Mesodermal cell (in vitro differentiated cells): ENCODE data around the gene KIF16B.

ENCODE experiments used
- H3K27ac ChIP-seq: 2 replicates; pipeline ENCODE4 v1.7.0; 2013; ENCODE audit warnings: mild to moderate bottlenecking, low read depth, low read length, moderate library complexity; ENCODE audit not compliant: severe bottlenecking
- H3K36me3 ChIP-seq: 2 replicates; pipeline ENCODE4 v1.7.1; 2013; ENCODE audit warnings: mild to moderate bottlenecking, low read length, moderate library complexity; ENCODE audit not compliant: control insufficient read depth, insufficient read depth
- H3K4me1 ChIP-seq: one replicate; pipeline ENCODE4 v1.7.1; 2013; ENCODE audit warnings: mild to moderate bottlenecking, low read length; ENCODE audit not compliant: insufficient read depth, control insufficient read depth, poor library complexity, severe bottlenecking
- H3K4me3 ChIP-seq: 2 replicates; pipeline ENCODE4 v1.7.0; 2013; ENCODE audit warnings: low read length, control low read depth, mild to moderate bottlenecking; ENCODE audit not compliant: insufficient read depth, poor library complexity, severe bottlenecking; ENCODE audit errors: extremely low read depth
- H3K9me3 ChIP-seq: 2 replicates; pipeline ENCODE4 v1.7.1; 2013; ENCODE audit warnings: mild to moderate bottlenecking, low read length, moderate library complexity; ENCODE audit not compliant: control insufficient read depth
- WGBS, 2 experiments: methylation state at CpG; one replicate each; pipeline ENCODE4 v1.1.5; 2013; ENCODE audit warnings: missing lambda C conversion rate in 2 of 2; ENCODE audit not compliant: insufficient coverage in 2 of 2; 5-methylcytosine and 5-hydroxymethylcytosine counted together

Gene KIF16B

DNA sequence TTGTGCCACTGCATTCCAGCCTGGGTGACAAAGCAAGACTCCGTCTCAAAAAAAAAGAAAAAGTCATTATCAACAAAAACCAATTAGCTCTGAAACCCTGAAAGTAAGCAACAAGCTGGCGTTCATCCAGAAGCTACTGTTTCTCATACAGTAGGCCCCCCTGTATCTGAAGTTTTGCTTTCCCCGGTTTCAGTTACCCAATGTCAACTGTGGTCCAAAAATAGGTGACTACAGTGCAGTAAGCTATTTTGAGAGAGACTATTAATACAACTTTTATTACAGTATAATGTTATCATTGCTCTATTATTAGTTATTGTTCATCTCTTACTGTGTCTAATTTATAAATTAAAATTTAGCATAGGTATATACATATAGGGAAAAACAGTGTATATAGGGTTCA is 135.1 kb downstream of the KIF16B start:
- 90 to 100% methylated on average over 2 of the region's 3 CpGs for WGBS, 2 experiments
- no peaks in the 10 kb centered on the region for H3K9me3 ChIP-seq
- no peaks in the 10 kb centered on the region for H3K36me3 ChIP-seq
- H3K4me3 ChIP-seq: no peak overlapping the region
- H3K4me1 ChIP-seq: no peaks in the 10 kb centered on the region
- H3K27ac ChIP-seq: no peak overlapping the region

DNA sequence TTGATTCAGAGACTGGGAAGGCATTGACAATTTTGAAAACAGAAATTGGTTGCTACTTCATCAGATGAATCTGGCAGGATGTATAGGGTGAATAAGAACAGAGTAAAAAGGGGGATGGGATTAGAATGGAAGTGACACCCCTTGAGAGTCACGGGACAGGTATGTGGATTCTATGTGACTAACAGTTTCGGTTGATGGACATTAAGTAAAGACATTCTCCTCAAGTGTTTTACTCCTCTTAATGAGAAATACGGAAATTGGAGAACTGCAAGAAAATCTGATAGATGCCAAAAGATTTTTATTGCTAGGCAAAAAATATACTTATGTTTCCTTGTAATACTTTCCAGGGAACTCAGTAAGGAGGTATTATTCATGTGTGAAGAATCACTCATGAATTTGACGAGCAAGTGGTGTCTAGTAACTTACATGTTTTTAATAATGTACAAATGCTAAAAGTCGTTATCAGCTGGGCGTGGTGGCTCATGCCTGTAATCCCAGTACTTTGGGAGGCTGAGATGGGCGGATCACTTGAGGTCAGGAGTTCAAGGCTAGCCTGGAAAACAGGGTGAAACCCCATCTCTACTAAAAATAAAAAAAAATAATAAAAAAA is 135.8 kb downstream of the KIF16B start:
- WGBS, 2 experiments: 100% methylated on average over 1 of the region's 7 CpGs
- Histone ChIP-seq H3K4me3 (no peak overlapping the region), H3K36me3 (no peaks in the 10 kb centered on the region), H3K27ac (no peak overlapping the region), H3K9me3 (no peaks in the 10 kb centered on the region), H3K4me1 (no peaks in the 10 kb centered on the region)

GRCh38 chr20:16434062-16434664 is 139.1 kb downstream of the KIF16B start:
- 28 to 73% methylated on average over 3 to 5 of the region's 10 CpGs for WGBS, 2 experiments
- no peak overlapping the region for H3K4me3 ChIP-seq
- H3K4me1 ChIP-seq: no peaks in the 10 kb centered on the region
- no peaks in the 10 kb centered on the region for H3K36me3 ChIP-seq
- no peak overlapping the region for H3K27ac ChIP-seq
- H3K9me3 ChIP-seq: no peaks in the 10 kb centered on the region

DNA sequence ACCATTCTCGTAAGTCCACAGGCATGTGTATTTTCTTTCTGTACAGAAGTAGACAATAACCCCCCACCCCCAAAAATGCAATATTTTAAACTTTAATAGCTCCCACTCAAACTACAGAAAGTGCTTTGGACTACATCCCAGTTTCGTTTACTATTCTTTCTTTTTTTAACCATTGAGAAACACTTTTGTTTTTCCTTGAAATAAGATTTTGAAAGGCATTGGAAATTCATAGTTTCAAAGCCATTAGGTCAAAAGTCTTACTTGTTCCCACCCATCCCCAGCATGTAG is 140.0 kb downstream of the KIF16B start:
- WGBS, 2 experiments: 100% methylated on average over 2 of the region's 2 CpGs; no CpG with 5 or more reads in 1 of the 2 experiments
- Histone ChIP-seq H3K9me3 (no peaks in the 10 kb centered on the region), H3K4me1 (no peaks in the 10 kb centered on the region), H3K4me3 (no peak overlapping the region), H3K27ac (no peak overlapping the region), H3K36me3 (no peaks in the 10 kb centered on the region)

GRCh38 chr20:16432466-16433292 is 140.6 kb downstream of the KIF16B start:
- 66 to 100% methylated on average over 1 to 2 of the region's 8 CpGs for WGBS, 2 experiments
- no peaks in the 10 kb centered on the region for H3K36me3 ChIP-seq
- H3K27ac ChIP-seq: no peak overlapping the region
- H3K4me3 ChIP-seq: no peak overlapping the region
- no peaks in the 10 kb centered on the region for H3K4me1 ChIP-seq
- H3K9me3 ChIP-seq: no peaks in the 10 kb centered on the region

DNA sequence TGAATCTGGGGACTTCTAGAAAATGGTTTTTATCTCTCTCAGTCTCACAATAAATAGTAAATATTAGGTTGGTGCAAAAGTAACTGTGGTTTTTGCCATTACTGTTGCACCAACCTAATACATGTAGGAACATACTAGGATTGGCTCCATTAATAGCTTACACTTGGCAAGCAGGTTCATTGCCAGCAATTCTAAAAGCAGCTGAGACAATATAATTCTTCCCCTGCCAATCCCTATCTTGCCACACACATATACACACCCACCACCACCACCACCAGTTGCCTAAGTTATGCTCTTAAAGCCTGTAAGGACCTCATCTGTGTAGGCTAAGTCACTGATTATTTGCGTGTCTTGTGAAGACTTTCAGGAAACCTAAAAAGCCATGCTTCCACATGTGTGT is 145.1 kb downstream of the KIF16B start:
- Histone ChIP-seq H3K9me3 (no peaks in the 10 kb centered on the region), H3K36me3 (no peaks in the 10 kb centered on the region), H3K27ac (no peak overlapping the region), H3K4me3 (no peak overlapping the region), H3K4me1 (peaks cover 4% of the 10 kb centered on the region)
- 80 to 100% methylated on average over 1 of the region's 1 CpG for WGBS, 2 experiments

DNA sequence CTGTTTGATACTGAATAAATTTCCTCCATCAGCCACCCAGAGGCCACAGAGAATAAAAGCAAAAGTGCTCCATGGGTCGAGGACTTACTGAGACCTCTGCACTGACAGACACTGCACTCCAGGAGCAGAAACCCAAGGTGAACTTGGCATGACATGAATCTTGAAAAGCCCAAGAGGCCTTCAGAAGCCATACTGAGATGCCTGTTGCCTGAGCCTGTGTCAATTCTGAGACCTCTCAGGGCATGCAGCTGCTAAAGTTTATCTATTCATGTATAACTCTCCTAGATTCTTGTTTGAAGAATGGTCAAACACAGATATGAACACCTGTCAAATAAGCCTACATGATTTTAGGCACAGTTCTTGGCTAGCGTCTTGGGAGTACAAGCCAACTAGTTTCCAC is 145.7 kb downstream of the KIF16B start:
- Histone ChIP-seq H3K27ac (no peak overlapping the region), H3K4me3 (no peak overlapping the region), H3K36me3 (no peaks in the 10 kb centered on the region), H3K9me3 (no peaks in the 10 kb centered on the region), H3K4me1 (peaks cover 4% of the 10 kb centered on the region)
- WGBS, 2 experiments: 83 to 96% methylated on average over 2 of the region's 2 CpGs

DNA sequence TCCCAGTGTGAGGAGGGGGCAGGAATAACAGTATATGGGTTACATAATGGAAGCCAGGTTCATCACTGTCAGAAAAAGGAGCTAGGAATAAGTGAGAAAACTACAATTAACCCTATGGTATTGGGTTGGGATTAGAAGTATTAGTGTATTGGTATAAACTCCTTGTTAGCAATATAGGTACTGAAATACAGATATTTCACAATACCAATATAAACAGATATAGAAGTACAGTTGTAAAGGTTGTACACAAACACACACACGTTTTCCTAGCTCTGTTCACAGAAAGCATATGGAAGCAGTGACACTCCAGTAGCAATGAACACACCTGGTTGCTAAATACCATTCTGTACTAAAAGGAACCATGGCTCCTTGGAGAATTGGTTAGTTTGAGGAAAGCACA is 148.5 kb downstream of the KIF16B start:
- Histone ChIP-seq H3K36me3 (no peaks in the 10 kb centered on the region), H3K9me3 (no peaks in the 10 kb centered on the region), H3K27ac (no peak overlapping the region), H3K4me3 (no peak overlapping the region), H3K4me1 (peaks cover 4% of the 10 kb centered on the region)
- no CpG with 5 or more reads among the region's 1 CpG for WGBS, 2 experiments

- peak overlapping the region; percentile 54 for H3K27ac ChIP-seq
- no peak overlapping the region for H3K4me3 ChIP-seq
- H3K9me3 ChIP-seq: no peaks in the 10 kb centered on the region
- WGBS, 2 experiments: 97 to 100% methylated on average over 2 to 3 of the region's 4 CpGs
- H3K4me1 ChIP-seq: peaks cover 4% of the 10 kb centered on the region
- H3K36me3 ChIP-seq: no peaks in the 10 kb centered on the region
These were observed 149.7 kb downstream of the KIF16B start for GRCh38 chr20:16423311-16424212.

DNA sequence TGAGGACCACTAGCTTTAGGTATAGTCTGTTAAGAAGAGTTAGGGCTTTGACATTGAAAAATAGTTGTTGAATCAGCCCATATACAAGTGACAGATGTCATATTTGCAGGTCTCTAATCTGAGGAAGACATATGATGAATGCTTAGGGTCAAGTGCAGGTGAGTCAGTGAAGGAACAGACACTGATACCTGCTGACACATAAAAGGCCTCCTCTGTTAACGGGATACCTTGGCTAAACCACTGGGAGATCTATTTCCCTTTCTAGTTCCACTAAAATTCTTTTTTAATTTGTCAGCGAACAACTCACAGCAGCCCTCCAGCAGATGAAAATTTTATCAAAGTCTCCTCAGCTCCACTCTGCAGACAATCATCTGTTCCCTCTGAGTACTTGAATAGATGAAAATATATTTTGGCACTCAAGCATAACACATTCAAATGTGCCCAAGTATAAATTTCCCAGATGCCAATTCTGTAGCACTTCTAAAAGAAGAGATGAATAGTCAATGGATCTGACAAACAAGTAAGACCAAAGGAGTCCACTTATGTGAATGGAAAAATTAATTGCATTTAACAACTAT is 154.0 kb downstream of the KIF16B start:
- Histone ChIP-seq H3K27ac (no peak overlapping the region), H3K4me1 (peaks cover 4% of the 10 kb centered on the region), H3K36me3 (no peaks in the 10 kb centered on the region), H3K9me3 (no peaks in the 10 kb centered on the region), H3K4me3 (no peak overlapping the region)
- WGBS, 2 experiments: 89 to 100% methylated on average over 1 of the region's 2 CpGs
